Hair follicular keratinocyte (primary cell): ENCODE data around the gene MROH7. TPM values are rescaled to one million over a fixed set of nuclear protein-coding genes. Genes with fewer than 3 reads are reported as not detected.

Experiments
- total RNA-seq: library from RNA; depleted of rRNA; stranded (reverse); fragments of >200 nt; gene quantifications from 2 replicates; pipeline ENCODE4 v1.2.3, GENCODE V29; 2015

The MROH7 gene
- 0.04 TPM in 1 of 2 replicates, not detected in the other for total RNA-seq

DNA sequence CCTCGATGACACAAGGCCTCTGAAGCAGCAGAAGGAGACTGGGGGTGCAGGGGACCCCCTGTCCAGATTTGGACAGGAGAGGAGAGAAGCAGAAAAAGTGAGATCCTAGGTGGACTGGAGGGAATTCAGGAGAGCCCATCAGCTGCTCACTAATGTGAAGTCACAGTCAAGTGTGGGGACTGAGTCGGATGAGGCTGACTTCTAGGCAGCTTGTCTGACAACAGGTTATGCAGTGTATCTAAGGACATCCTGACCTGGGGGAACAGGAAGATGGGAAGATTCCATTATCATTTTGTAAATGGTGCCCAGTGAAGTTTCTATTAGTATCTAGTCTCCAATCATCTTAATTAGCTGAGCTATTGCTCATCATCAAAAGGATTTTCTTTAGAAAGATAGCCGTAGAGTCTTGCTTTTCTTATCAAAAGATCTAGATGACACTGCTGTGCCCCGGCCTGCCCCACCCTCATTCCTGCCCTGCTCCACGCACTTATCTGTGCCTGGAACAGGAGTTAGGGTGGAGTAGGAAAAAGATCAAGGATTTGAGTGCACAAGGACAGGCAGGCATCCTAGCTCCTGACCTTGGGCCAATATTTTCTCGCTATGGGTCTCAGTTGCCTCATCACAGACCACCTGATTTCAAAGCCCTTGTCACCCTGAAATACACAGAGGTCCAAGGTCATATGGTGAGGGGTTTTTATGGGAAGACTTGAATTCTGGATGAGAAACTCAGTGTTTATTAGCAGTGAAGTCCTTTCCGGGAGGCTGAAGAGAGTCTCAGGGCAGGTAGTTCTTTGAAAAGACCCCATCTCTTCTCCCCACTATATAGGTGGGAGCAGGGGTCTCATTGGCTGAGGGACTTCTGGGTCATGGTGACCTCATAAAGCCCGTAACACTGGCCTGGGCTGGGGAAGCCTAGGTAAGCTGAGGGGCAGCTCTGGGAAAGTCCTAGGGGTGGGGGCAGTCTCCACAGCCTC lies at the start of gene MROH7:
Gene MROH7 (plus strand): TSS at position 924 of the 974 bp plus-strand sequence. CDS start 11,141 bp downstream, outside the sequence.

GRCh38 chr1:54623216-54624007 lies 18.2 kb upstream of the MROH7 start, which contains the start of gene FAM151A:
Gene FAM151A (minus strand): TSS chr1:54623525. CDS start chr1:54623395, 130 bp downstream.

DNA sequence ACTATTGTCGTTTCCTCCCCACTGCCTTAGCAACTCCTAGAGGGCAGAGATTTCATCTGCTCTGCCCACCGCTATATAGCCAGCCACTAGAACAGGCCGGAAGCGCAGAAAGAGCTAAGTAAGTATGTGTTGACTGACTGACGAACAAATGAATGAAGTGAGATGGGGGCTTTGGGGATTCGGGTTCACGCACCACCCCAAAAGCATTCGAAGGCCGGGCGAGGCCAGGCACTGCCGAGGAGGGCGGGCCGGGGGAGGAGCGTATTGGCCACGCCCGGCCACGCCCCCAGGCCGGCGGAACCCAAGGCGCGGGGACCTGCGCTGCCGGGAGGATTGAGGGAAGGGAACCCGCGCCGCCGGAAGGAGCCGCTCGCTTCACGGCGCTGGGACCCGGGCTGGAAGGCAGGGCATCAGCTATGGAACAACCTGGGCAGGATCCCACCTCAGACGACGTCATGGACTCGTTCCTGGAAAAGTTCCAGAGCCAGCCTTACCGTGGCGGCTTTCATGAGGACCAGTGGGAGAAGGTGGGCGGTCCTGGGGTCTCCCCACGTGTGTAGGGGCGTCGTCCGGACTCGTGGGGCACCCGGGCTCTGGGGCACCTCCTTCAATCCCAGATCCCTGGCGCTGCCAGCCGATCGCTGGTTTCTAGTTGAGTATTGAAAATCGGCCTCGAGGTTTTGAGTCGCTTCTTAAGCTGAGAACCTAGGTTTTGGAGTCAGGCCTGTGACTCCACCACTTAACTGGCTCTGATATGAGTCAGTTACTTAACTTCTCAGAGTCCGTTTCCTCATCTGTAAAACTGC lies 74.1 kb downstream of the MROH7 start, which contains the start of gene TTC4:
Gene TTC4 (plus strand): TSS at position 369 of the 806 bp plus-strand sequence. CDS start 48 bp downstream, at position 417.

Other genes starting within 250 kb of the MROH7 start
- gene SSBP3, start 235.4 kb upstream of the MROH7 start, total RNA-seq: 14.5 and 17.5 TPM in 2 replicates
- gene ACOT11, start 93.6 kb upstream of the MROH7 start, total RNA-seq: 5.7 and 7.0 TPM in 2 replicates
- gene FAM151A, start 18.3 kb upstream of the MROH7 start, total RNA-seq: not detected in 2 replicates
- gene TTC4, start 74.1 kb downstream of the MROH7 start, total RNA-seq: 31.1 and 31.7 TPM in 2 replicates
- gene PARS2, start 122.7 kb downstream of the MROH7 start, total RNA-seq: 4.3 and 5.6 TPM in 2 replicates
- gene TTC22, start 159.5 kb downstream of the MROH7 start, total RNA-seq: 10.6 and 10.9 TPM in 2 replicates
- gene DHCR24, start 245.4 kb downstream of the MROH7 start, total RNA-seq: 258 and 276 TPM in 2 replicates